ENCODE results near the gene SH3BP4.

- TF ChIP-seq CEBPB (IDR thresholded peaks at IDR 0.05; ENCODE audit: borderline replicate concordance in 1 of 2, low read depth in 2 of 2, low read length in 2 of 2) (no peak), REST (IDR thresholded peaks at IDR 0.05; ENCODE audit: low read depth, low read length) (no peak), ATF2 (IDR thresholded peaks at IDR 0.05; ENCODE audit: low read length) (no peak), PRDM15 (CRISPR knock-in tag; IDR thresholded peaks at IDR 0.05) (no peak), POLR2A (IDR thresholded peaks at IDR 0.05; ENCODE audit: low read depth, low read length) (no peak), RFX5 (IDR thresholded peaks at IDR 0.05; ENCODE audit: low read depth, low read length) (no peak), EZH2 (IDR thresholded peaks at IDR 0.05; ENCODE audit: borderline replicate concordance, control insufficient read depth, low read depth, low read length) (no peak), CTCF (IDR thresholded peaks at IDR 0.05 in 2 of 3, conservative IDR thresholded peaks at IDR 0.05 in 1 of 3; ENCODE audit: control insufficient read depth in 2 of 3, extremely low read depth in 1 of 3, insufficient read depth in 1 of 3, low read depth in 3 of 3, low read length in 3 of 3) (no peak)
These were observed 69.9 kb downstream of the SH3BP4 start for GRCh38 chr2:235021752-235022151.

Measured in GM12878 (cell line).